B cell (primary cell): ENCODE measurements around the gene PRUNE1. TPM values are rescaled to one million over a fixed set of nuclear protein-coding genes. Genes with fewer than 3 reads are reported as not detected.

Source experiments
- ATAC-seq: fragments of 200-7000 bp; cut with Tn5 transposase; one replicate; pipeline ENCODE4 v1.10.0; 2021; ENCODE audit warnings: low read depth, mild to moderate bottlenecking, moderate number of reproducible peaks, moderate library complexity
- CTCF ChIA-PET: fragments of 350-600 bp; sonication (Branson Sonifier 250); formaldehyde crosslinking; loops from one replicate; lab custom pipeline; 2021; ENCODE audit warnings: antibody characterized with exemption, inconsistent platforms; lab: Charles Lee
- POLR2A ChIA-PET: fragments of 350-600 bp; sonication (Branson Sonifier 250); formaldehyde crosslinking; loops from one replicate; lab custom pipeline; 2021; ENCODE audit warnings: antibody characterized with exemption; lab: Charles Lee
- DNase-seq: peaks from one replicate; pipeline ENCODE4 v3.0.0; 2013
- H2AFZ ChIP-seq: 2 replicates; pipeline ENCODE4 v1.6.1; 2012; ENCODE audit warnings: mild to moderate bottlenecking, low read depth, low read length; ENCODE audit not compliant: insufficient read depth, poor library complexity, severe bottlenecking
- H3K27ac ChIP-seq, 2 donors: 1 replicate in 1 of 2; 2 replicates in 1 of 2; pipeline ENCODE4 v1.5.1; 2012 to 2013; ENCODE audit warnings: low read length in 2 of 2, mild to moderate bottlenecking in 2 of 2, moderate library complexity in 1 of 2
- H3K27me3 ChIP-seq, 4 experiments: fragments of 200-600 bp in 1 of 4; sonication (generic) in 1 of 4; replicated peaks in 1 of 4; 1 replicate in 2 of 4; 2 replicates in 2 of 4; pipeline versions ENCODE4 v1.6.1 to v1.7.0; 2013 to 2016; ENCODE audit warnings: low read length in 3 of 4, mild to moderate bottlenecking in 2 of 4, mixed read lengths in 1 of 4, moderate library complexity in 1 of 4; ENCODE audit not compliant: insufficient read depth in 4 of 4, control insufficient read depth in 3 of 4; ENCODE audit errors: control extremely low read depth in 1 of 4
- H3K36me3 ChIP-seq, 2 experiments: replicated peaks in 1 of 2; 1 replicate in 1 of 2; 2 replicates in 1 of 2; pipeline versions ENCODE4 v1.6.1 to v1.7.1; 2013; ENCODE audit warnings: low read length in 1 of 2; ENCODE audit not compliant: insufficient read depth in 2 of 2, control insufficient read depth in 1 of 2; ENCODE audit errors: control extremely low read depth in 1 of 2, extremely low read depth in 1 of 2
- H3K4me1 ChIP-seq, 2 donors: fragments of 200-600 bp in 1 of 2; sonication (generic) in 1 of 2; 1 replicate in 1 of 2; 2 replicates in 1 of 2; pipeline versions ENCODE4 v1.5.1 to v1.6.1; 2013 to 2017; ENCODE audit warnings: low read length in 2 of 2; ENCODE audit not compliant: control insufficient read depth in 2 of 2, insufficient read depth in 2 of 2
- H3K4me2 ChIP-seq: replicated peaks from 2 replicates; pipeline ENCODE3; 2012; ENCODE audit warnings: mild to moderate bottlenecking, low read depth, low read length; ENCODE audit not compliant: poor library complexity, severe bottlenecking
- H3K4me3 ChIP-seq, 5 experiments: fragments of 200-600 bp in 1 of 5; sonication (generic) in 1 of 5; 1 replicate in 3 of 5; 2 replicates in 2 of 5; pipeline versions ENCODE4 v1.5.1 to v1.7.0; 2011 to 2016; ENCODE audit warnings: low read length in 4 of 5, mild to moderate bottlenecking in 4 of 5, low read depth in 2 of 5, control low read depth in 1 of 5, moderate library complexity in 1 of 5; ENCODE audit not compliant: insufficient read depth in 1 of 5; ENCODE audit errors: control extremely low read depth in 1 of 5, extremely low read depth in 1 of 5
- H3K79me2 ChIP-seq: fragments of 200-600 bp; sonication (generic); one replicate; pipeline ENCODE4 v1.6.0; 2016; ENCODE audit warnings: low read length; ENCODE audit not compliant: control insufficient read depth, insufficient read depth
- H3K9ac ChIP-seq: fragments of 200-600 bp; sonication (generic); 2 replicates; pipeline ENCODE4 v1.6.1; 2017; ENCODE audit warnings: mild to moderate bottlenecking, low read length, moderate library complexity
- H3K9me3 ChIP-seq, 3 donors: one replicate each; pipeline versions ENCODE4 v1.6.1 to v1.7.1; 2013; ENCODE audit warnings: low read length in 2 of 3; ENCODE audit not compliant: control insufficient read depth in 2 of 3, insufficient read depth in 1 of 3; ENCODE audit errors: control extremely low read depth in 1 of 3
- H4K20me1 ChIP-seq: 2 replicates; pipeline ENCODE4 v1.6.0; 2012; ENCODE audit warnings: mild to moderate bottlenecking, low read length; ENCODE audit not compliant: insufficient read depth, control insufficient read depth, poor library complexity, severe bottlenecking
- H3K27ac Mint-ChIP-seq: one replicate; pipeline ENCODE4 v1.8.0; 2021; ENCODE audit warnings: mixed read lengths
- H3K27me3 Mint-ChIP-seq: one replicate; pipeline ENCODE4 v1.8.0; 2021; ENCODE audit warnings: mixed read lengths
- H3K4me1 Mint-ChIP-seq: one replicate; pipeline ENCODE4 v1.8.0; 2021; ENCODE audit warnings: mixed read lengths
- H3K4me3 Mint-ChIP-seq: one replicate; pipeline ENCODE4 v1.8.0; 2021; ENCODE audit warnings: mixed read lengths
- H3K9me3 Mint-ChIP-seq: one replicate; pipeline ENCODE4 v1.8.0; 2022; ENCODE audit warnings: mixed read lengths; ENCODE audit not compliant: insufficient read depth
- CTCF ChIP-seq: fragments of 200-600 bp; IDR thresholded peaks from one replicate; pipeline ENCODE4 v1.8.0; 2022; ENCODE audit warnings: antibody characterized with exemption, mild to moderate bottlenecking
- EZH2 ChIP-seq: IDR thresholded peaks from 2 replicates; pipeline ENCODE4 v1.6.1; 2012; ENCODE audit warnings: borderline replicate concordance, low read depth, mild to moderate bottlenecking, moderate library complexity, low read length; ENCODE audit not compliant: insufficient read depth, poor library complexity, severe bottlenecking
- WGBS: methylation state at CpG from one replicate; pipeline ENCODE4 v1.1.5; 2013; ENCODE audit warnings: missing lambda C conversion rate; ENCODE audit not compliant: insufficient coverage; 5-methylcytosine and 5-hydroxymethylcytosine counted together
- intact Hi-C: fragments of 100-400 bp; cut with micrococcal nuclease; formaldehyde crosslinking; loops from one replicate; pipeline ENCODE4 v1.10.0; 2022
- polyA plus RNA-seq: library from polyadenylated mRNA; depleted of rRNA; stranded (reverse); fragments of >200 nt; gene quantifications from 2 replicates; pipeline ENCODE4 v1.2.3, GENCODE V29; 2012
- total RNA-seq, 2 donors: library from RNA; stranded (reverse); fragments of 120-200 nt in 1 of 2; gene quantifications; 1 replicate in 1 of 2; 2 replicates in 1 of 2; pipeline versions ENCODE4 v1.2.3 to v1.2.4, GENCODE V29; 2013 to 2022

The PRUNE1 gene
- total and polyA plus RNA-seq, 2 donors (not counting 1 experiment from before 2014, with no cell fraction given): 15.9 to 21.3 TPM

GRCh38 chr1:151050051-151050688 lies 41.9 kb downstream of the PRUNE1 start:
- H3K4me3 Mint-ChIP-seq: peak overlapping the region; percentile 29
- no peaks in the 10 kb centered on the region for H3K27me3 Mint-ChIP-seq
- H3K4me1 ChIP-seq: peaks cover 30 to 43% of the 10 kb centered on the region in 2 donors
- H3K9ac ChIP-seq: no peak overlapping the region
- no CpG with 5 or more reads among the region's 2 CpGs for WGBS
- TF ChIP-seq EZH2 (no peak), CTCF (no peak)
- H3K4me2 ChIP-seq: no peak overlapping the region
- peak overlapping the region in 1 of 2 donors; percentile 53 for H3K27ac ChIP-seq
- no peak overlapping the region for H2AFZ ChIP-seq
- peaks cover 49% of the 10 kb centered on the region for H3K4me1 Mint-ChIP-seq
- DNase-seq (no peak), ATAC-seq (no peak)
- H4K20me1 ChIP-seq: peaks cover 6% of the 10 kb centered on the region
- no peak overlapping the region for H3K4me3 ChIP-seq
- POLR2A ChIA-PET: interaction anchor here (1.2 to 3.9 kb wide), 2 partner anchors 8 to 10 kb away, joined by 5 to 29 read pairs; partner anchors contain the start of genes CDC42SE1 and MLLT11
- H3K36me3 ChIP-seq: peaks cover 0 to 47% of the 10 kb centered on the region in 2 experiments
- no peaks in the 10 kb centered on the region for H3K27me3 ChIP-seq
- CTCF ChIA-PET: interaction anchor here (3.0 to 5.7 kb wide), 3 partner anchors 9 to 26 kb away, joined by 15 to 63 read pairs (median 18); partner anchors contain the start of genes CDC42SE1, GABPB2 and MLLT11
- H3K9me3 Mint-ChIP-seq: no peaks in the 10 kb centered on the region
- intact Hi-C loops: no loop called here
- H3K27ac Mint-ChIP-seq: peak overlapping the region; percentile 84
- H3K79me2 ChIP-seq: peaks cover 19% of the 10 kb centered on the region
- no peaks in the 10 kb centered on the region for H3K9me3 ChIP-seq
